NCI-H146 treated with DMSO at 0.1 percent for 48 hours (cell line): ENCODE results near the gene PRDM15.

ENCODE experiments used
- DNase-seq: peaks from one replicate; lab custom pipeline; 2025; ENCODE audit not compliant: unreplicated experiment; lab: John Stamatoyannopoulos, UW

PRDM15 gene

DNA sequence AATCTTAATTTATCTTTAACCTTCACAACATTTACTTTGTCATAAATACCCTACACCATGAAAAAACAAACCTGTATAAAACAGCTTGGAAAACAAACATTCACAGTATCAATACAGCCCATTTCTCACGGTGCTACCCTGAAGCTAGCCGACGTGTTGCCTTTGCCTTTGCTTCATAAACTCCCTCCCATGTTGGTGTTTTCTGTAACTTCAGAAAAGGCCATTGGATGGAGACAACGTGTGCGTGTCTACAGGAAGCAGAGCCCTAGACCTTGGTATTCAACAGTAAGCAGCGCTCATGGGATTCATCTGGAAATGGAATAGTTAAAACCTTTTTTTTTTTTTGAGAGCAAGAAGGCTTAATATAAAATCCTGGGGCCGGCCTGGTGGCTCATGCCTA, 7.2 kb upstream of the PRDM15 start:
- no peak for DNase-seq

- DNase-seq: no peak
Observed at GRCh38 chr21:41885341-41886024, 6.3 kb upstream of the PRDM15 start.

GRCh38 chr21:41884501-41885030, 5.4 kb upstream of the PRDM15 start:
- no peak for DNase-seq

GRCh38 chr21:41883582-41883981, 4.4 kb upstream of the PRDM15 start:
- DNase-seq: no peak

GRCh38 chr21:41881051-41881450, 1.9 kb upstream of the PRDM15 start:
- DNase-seq: no peak

DNA sequence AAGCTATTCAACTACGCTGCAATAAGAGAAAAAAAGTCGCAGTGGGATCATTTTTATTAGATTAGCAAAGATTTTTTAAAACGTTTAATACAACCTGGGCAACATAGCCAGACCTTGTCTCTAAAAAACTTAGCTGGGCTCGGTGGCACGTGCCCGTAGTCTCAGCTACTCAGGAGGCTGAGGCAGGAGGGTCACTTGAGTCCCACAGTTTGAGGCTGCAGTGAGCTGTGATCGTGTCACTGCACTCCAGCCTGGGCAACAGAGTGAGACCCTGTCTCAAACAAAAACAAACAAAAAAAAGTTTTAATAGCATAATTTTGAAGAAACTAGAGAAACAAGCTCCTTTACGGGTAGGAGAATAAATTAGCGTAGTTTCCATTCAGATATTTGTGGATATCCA, 1.0 kb upstream of the PRDM15 start:
- no peak for DNase-seq

DNA sequence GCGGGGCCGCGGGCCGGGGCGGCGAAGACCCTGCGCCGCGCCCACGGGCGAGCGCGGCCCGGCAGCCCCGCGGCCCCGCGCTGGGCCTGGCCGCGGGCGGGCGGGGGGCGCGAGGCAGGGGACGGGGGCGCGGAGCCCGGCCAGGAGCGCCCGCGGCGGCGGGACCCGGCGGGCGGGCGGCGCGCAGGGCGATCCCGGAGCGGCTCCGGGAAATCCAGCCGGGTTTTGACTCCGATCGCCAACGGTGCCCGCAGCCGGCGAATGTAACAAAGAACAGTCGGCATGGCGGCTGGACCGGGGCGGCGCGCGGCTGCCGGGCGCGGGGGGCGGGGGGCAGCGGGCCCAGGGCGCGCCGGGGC, 334 bp downstream of the PRDM15 start:
- peak; percentile 33 for DNase-seq

DNA sequence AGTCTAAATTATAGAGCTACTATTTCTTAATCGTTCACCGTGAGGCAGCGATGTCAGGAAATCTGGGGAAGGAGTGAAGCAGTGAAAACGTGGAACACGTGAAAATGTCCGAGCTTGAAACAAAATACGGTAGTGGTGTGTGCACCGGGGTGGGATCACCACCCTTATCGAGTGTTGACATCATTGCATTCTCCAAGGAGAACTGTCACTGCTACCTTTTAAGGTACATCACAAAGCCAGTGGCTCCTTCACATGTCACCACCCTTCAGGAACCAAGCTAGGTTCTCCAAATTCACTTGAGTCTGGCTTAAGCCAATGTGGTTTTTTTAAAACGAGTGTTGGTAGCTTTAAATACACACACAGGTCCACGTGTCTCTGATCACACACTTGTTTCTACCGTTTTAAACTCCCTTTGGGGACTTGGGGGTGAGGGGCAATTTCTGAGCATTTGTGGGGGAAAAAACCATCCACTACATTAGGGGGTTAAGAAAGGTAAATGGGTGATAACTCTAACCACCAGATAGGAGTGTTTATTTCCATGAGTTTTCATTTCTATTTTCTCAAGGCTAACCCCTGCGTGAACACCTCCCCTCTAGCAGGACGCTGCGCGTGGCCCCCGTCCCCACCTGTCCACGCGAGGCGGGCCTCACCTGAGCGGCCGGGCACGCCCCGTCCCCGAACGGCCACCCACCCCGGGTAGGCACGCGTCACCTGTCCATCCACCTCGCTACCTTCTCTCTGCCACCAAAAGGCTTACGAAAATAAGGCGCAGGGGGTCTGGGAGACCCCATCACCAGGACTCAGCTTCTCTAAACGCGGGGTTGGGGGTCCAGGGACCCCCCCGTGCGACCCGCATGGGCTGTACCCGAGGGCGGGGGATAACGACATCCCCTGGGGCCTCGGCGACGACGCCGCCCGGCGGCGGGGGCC, 978 bp downstream of the PRDM15 start:
- peak; percentile 4 for DNase-seq

GRCh38 chr21:41876928-41877652, 2.1 kb downstream of the PRDM15 start:
- DNase-seq: no peak

DNA sequence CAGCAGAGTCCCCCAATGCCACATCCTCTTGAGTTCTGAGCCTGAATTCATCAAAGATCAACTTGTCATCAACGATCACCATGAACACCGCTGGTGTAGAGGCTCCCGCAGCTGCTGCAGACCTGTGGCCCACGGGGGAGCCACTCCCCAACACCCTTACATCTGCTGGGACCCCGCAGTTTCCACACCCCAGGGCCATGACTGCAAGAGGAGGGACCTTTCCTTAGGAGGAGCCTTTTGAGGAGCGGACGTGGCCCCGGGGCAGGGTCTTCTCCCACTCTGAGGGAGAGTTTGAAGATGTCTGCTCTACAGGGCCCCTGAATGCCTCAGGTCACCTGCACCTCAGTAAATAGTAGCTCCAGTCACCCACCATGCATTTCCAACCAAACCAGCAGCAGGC, 2.7 kb downstream of the PRDM15 start:
- no peak for DNase-seq

DNA sequence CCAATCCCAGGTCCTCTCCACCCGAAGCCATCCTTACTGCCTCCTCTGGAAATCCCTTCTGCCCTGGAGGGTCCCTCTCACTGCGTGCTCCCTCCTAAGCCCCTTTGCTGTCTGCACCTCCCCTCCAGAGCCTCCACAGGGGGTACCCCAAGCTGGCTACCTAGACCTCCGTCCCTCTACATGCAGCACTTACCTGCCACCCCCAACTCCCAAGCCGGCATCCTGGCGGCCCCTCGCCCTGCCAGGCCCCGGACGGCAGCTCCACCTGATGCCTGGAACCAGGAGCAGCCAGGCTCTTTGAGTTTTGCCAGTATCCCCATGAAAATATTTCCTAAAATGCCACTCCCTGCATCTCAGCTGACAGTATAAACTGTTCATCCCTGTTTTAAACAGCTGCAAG, 4.1 kb downstream of the PRDM15 start:
- no peak for DNase-seq

- no peak for DNase-seq
Observed at GRCh38 chr21:41874611-41875010, 4.5 kb downstream of the PRDM15 start.

DNA sequence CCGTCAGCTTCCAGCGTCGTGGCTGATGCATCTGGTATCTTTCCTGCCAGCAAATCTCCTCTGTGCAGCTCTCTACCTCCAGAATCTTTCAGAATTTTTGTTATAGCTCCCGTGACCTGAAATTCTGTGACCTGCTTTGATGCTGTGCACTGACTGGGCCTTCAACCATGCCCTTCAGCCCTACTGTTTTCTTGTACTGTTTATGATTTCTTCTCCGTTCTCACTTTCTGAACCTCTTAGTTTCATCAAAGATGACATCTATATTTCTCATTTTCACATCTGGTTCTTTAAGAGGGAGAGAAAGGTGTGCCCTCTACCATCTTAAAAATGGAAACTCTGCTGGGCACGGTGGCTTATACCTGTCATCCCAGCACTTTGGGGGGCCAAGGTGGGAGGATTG, 5.7 kb downstream of the PRDM15 start:
- DNase-seq: no peak

DNA sequence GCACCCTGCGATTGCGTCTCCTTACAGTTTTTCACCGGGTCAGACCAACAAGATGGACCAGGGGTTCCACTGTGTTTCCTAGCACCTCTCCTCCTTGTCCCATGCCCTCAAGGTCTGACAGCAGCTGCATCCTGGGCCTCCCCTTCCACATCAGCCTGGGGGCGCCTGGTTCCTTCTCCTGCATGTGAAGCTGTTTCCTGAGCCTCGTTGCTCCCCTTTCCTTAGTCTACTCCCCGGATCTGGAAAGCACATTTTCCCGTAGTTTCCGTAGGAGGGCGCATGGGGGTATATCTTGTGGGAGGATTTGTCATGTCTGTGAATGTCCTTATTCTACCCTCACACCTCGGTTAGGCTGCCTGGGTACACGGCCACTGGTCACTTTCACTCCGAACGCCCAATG, 6.1 kb downstream of the PRDM15 start:
- DNase-seq: no peak

DNA sequence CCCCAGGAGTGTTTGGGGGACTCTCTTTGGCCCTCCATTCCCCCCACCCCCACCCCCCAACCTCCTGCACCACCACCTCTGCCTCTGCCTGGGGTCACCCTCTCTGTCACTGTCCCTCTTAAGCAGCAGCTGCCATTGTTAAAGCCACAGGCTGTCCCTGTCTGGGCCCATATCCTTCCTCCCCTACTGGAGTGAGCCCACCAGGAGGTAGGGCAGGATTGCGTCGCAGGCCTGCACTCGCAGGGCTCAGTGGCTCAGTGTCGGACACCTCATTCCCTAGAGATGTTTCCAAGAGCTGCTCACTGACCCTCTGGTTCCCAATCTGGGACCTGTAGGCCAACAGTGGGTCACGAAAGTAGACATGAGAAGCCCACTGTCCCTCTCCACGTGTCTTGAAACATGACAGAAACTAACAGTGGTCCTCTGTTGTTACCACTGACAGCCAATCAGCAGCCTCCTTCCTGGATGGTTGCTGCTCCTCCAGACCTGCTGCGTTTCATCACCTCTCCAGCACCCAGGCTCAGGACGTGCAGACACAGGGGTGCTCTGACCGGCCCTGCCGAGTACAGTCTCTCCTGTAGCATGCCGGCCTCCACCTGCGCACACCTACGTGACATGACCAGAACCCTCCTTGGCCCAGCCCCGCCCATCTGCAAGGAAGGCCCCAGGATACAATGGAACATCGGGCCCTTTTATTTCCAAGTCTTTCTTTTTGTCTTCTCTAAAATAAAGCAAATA, 7.7 kb downstream of the PRDM15 start:
- no peak for DNase-seq

- DNase-seq: no peak
Observed at GRCh38 chr21:41869771-41870170, 9.4 kb downstream of the PRDM15 start.

DNA sequence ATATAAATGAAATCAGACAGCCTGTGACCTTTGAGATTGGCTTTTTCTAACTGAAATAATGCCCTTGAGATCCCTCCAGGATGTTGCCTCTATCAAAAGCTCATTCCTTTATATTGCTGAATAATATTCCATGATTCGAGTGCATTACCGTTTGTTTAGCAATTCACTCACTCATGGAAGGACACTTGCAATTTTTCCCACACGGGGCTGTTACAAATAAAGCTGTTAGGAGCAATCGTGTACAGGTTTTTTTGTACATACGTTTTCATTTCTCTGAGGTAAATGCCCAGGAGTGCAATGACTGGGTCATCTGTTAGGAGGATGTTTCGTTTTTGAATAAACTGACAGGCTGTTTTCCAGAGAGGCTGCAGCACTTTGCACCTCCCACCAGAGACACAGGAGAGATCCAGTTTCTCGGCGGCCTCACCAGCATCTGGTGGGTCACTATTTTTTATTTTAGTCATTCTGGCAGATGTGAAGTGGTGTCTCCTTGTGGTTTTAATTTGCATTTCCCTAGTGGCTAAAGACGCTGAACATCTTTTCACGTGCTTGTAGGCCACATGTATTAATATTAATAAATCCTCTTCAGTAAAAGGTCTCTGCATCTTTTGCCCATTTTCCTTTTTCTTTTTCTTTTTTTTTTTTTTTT, 11.0 kb downstream of the PRDM15 start:
- DNase-seq: no peak

DNA sequence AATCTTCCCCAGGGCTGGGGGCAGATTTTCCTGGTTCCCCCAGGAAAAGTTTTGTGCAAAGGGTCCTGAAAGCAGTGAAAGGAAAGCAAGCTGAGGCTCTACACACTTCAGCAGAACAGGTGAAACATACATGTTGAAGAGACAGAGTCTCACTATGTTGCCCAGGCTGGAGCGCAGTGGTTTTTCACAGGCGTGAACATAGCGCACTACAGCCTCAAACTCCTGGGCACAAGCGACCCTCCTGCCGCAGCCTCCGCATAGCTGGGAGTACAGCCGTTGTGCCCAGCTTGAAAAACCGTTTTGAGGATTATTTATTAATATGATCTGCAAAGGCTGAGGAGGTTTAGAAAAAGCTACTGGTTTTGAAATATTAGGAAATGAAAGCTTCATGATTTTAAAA, 11.8 kb downstream of the PRDM15 start:
- no peak for DNase-seq

DNA sequence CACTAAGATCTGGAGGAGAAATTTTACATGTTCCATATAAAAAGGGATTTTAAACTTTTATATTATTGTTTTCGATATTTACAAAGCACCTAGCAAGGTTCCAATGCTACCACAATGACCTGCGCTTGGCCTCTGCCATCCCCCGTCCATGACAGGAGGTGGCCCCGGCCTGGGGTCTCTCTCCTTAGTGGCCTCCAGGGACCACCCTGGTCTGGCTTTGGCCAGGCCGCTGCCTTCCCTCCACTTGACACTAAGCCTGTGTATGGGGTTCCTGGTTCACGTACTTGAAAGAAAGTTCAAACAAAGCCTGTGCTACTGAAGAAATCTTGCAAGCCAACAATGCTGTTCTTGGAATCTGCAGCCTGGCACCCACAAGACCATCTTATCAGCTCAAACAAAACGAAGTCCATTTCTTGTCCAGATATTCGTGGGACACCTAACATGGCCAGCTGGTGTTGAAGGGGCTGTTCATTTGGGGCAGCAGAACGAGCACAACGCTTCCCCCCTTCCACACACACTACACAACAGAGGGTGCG, 12.8 kb downstream of the PRDM15 start:
- no peak for DNase-seq
